HL-60 (cell line): ENCODE measurements around the gene OR2AG2.

Experiments used
- CTCF ChIP-seq: IDR thresholded peaks from one replicate; pipeline ENCODE4 v1.5.1; 2011; ENCODE audit warnings: low read length, control low read depth, inconsistent platforms; ENCODE audit not compliant: insufficient read depth
- TF ChIP-seq, protein P1 (sequence below): IDR thresholded peaks from 2 replicates; pipeline ENCODE4 v1.6.1; 2012; ENCODE audit warnings: low read depth; ENCODE audit not compliant: insufficient replicate concordance

- TF ChIP-seq, protein P1, sequence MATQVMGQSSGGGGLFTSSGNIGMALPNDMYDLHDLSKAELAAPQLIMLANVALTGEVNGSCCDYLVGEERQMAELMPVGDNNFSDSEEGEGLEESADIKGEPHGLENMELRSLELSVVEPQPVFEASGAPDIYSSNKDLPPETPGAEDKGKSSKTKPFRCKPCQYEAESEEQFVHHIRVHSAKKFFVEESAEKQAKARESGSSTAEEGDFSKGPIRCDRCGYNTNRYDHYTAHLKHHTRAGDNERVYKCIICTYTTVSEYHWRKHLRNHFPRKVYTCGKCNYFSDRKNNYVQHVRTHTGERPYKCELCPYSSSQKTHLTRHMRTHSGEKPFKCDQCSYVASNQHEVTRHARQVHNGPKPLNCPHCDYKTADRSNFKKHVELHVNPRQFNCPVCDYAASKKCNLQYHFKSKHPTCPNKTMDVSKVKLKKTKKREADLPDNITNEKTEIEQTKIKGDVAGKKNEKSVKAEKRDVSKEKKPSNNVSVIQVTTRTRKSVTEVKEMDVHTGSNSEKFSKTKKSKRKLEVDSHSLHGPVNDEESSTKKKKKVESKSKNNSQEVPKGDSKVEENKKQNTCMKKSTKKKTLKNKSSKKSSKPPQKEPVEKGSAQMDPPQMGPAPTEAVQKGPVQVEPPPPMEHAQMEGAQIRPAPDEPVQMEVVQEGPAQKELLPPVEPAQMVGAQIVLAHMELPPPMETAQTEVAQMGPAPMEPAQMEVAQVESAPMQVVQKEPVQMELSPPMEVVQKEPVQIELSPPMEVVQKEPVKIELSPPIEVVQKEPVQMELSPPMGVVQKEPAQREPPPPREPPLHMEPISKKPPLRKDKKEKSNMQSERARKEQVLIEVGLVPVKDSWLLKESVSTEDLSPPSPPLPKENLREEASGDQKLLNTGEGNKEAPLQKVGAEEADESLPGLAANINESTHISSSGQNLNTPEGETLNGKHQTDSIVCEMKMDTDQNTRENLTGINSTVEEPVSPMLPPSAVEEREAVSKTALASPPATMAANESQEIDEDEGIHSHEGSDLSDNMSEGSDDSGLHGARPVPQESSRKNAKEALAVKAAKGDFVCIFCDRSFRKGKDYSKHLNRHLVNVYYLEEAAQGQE, result no peak
- TF ChIP-seq CTCF, result peak; percentile 93
Observed at GRCh38 chr11:6812390-6813005, 40.7 kb upstream of the OR2AG2 start.
